B cell (primary cell): Measurements from ENCODE around the gene CST6. TPM values are rescaled to one million over a fixed set of nuclear protein-coding genes. Genes with fewer than 3 reads are reported as not detected.

Source experiments
- ATAC-seq: fragments of 200-7000 bp; cut with Tn5 transposase; one replicate; pipeline ENCODE4 v1.10.0; 2021; ENCODE audit warnings: low read depth, mild to moderate bottlenecking, moderate number of reproducible peaks, moderate library complexity
- CTCF ChIA-PET: fragments of 350-600 bp; sonication (Branson Sonifier 250); formaldehyde crosslinking; loops from one replicate; lab custom pipeline; 2021; ENCODE audit warnings: antibody characterized with exemption, inconsistent platforms; lab: Charles Lee
- POLR2A ChIA-PET: fragments of 350-600 bp; sonication (Branson Sonifier 250); formaldehyde crosslinking; loops from one replicate; lab custom pipeline; 2021; ENCODE audit warnings: antibody characterized with exemption; lab: Charles Lee
- DNase-seq: peaks from one replicate; pipeline ENCODE4 v3.0.0; 2013
- H2AFZ ChIP-seq: 2 replicates; pipeline ENCODE4 v1.6.1; 2012; ENCODE audit warnings: mild to moderate bottlenecking, low read depth, low read length; ENCODE audit not compliant: insufficient read depth, poor library complexity, severe bottlenecking
- H3K27ac ChIP-seq, 2 donors: 1 replicate in 1 of 2; 2 replicates in 1 of 2; pipeline ENCODE4 v1.5.1; 2012 to 2013; ENCODE audit warnings: low read length in 2 of 2, mild to moderate bottlenecking in 2 of 2, moderate library complexity in 1 of 2
- H3K27me3 ChIP-seq, 4 experiments: fragments of 200-600 bp in 1 of 4; sonication (generic) in 1 of 4; replicated peaks in 1 of 4; 1 replicate in 2 of 4; 2 replicates in 2 of 4; pipeline versions ENCODE4 v1.6.1 to v1.7.0; 2013 to 2016; ENCODE audit warnings: low read length in 3 of 4, mild to moderate bottlenecking in 2 of 4, mixed read lengths in 1 of 4, moderate library complexity in 1 of 4; ENCODE audit not compliant: insufficient read depth in 4 of 4, control insufficient read depth in 3 of 4; ENCODE audit errors: control extremely low read depth in 1 of 4
- H3K36me3 ChIP-seq, 2 experiments: replicated peaks in 1 of 2; 1 replicate in 1 of 2; 2 replicates in 1 of 2; pipeline versions ENCODE4 v1.6.1 to v1.7.1; 2013; ENCODE audit warnings: low read length in 1 of 2; ENCODE audit not compliant: insufficient read depth in 2 of 2, control insufficient read depth in 1 of 2; ENCODE audit errors: control extremely low read depth in 1 of 2, extremely low read depth in 1 of 2
- H3K4me1 ChIP-seq, 2 donors: fragments of 200-600 bp in 1 of 2; sonication (generic) in 1 of 2; 1 replicate in 1 of 2; 2 replicates in 1 of 2; pipeline versions ENCODE4 v1.5.1 to v1.6.1; 2013 to 2017; ENCODE audit warnings: low read length in 2 of 2; ENCODE audit not compliant: control insufficient read depth in 2 of 2, insufficient read depth in 2 of 2
- H3K4me2 ChIP-seq: replicated peaks from 2 replicates; pipeline ENCODE3; 2012; ENCODE audit warnings: mild to moderate bottlenecking, low read depth, low read length; ENCODE audit not compliant: poor library complexity, severe bottlenecking
- H3K4me3 ChIP-seq, 5 experiments: fragments of 200-600 bp in 1 of 5; sonication (generic) in 1 of 5; 1 replicate in 3 of 5; 2 replicates in 2 of 5; pipeline versions ENCODE4 v1.5.1 to v1.7.0; 2011 to 2016; ENCODE audit warnings: low read length in 4 of 5, mild to moderate bottlenecking in 4 of 5, low read depth in 2 of 5, control low read depth in 1 of 5, moderate library complexity in 1 of 5; ENCODE audit not compliant: insufficient read depth in 1 of 5; ENCODE audit errors: control extremely low read depth in 1 of 5, extremely low read depth in 1 of 5
- H3K79me2 ChIP-seq: fragments of 200-600 bp; sonication (generic); one replicate; pipeline ENCODE4 v1.6.0; 2016; ENCODE audit warnings: low read length; ENCODE audit not compliant: control insufficient read depth, insufficient read depth
- H3K9ac ChIP-seq: fragments of 200-600 bp; sonication (generic); 2 replicates; pipeline ENCODE4 v1.6.1; 2017; ENCODE audit warnings: mild to moderate bottlenecking, low read length, moderate library complexity
- H3K9me3 ChIP-seq, 3 donors: one replicate each; pipeline versions ENCODE4 v1.6.1 to v1.7.1; 2013; ENCODE audit warnings: low read length in 2 of 3; ENCODE audit not compliant: control insufficient read depth in 2 of 3, insufficient read depth in 1 of 3; ENCODE audit errors: control extremely low read depth in 1 of 3
- H4K20me1 ChIP-seq: 2 replicates; pipeline ENCODE4 v1.6.0; 2012; ENCODE audit warnings: mild to moderate bottlenecking, low read length; ENCODE audit not compliant: insufficient read depth, control insufficient read depth, poor library complexity, severe bottlenecking
- H3K27ac Mint-ChIP-seq: one replicate; pipeline ENCODE4 v1.8.0; 2021; ENCODE audit warnings: mixed read lengths
- H3K27me3 Mint-ChIP-seq: one replicate; pipeline ENCODE4 v1.8.0; 2021; ENCODE audit warnings: mixed read lengths
- H3K4me1 Mint-ChIP-seq: one replicate; pipeline ENCODE4 v1.8.0; 2021; ENCODE audit warnings: mixed read lengths
- H3K4me3 Mint-ChIP-seq: one replicate; pipeline ENCODE4 v1.8.0; 2021; ENCODE audit warnings: mixed read lengths
- H3K9me3 Mint-ChIP-seq: one replicate; pipeline ENCODE4 v1.8.0; 2022; ENCODE audit warnings: mixed read lengths; ENCODE audit not compliant: insufficient read depth
- EZH2 ChIP-seq: IDR thresholded peaks from 2 replicates; pipeline ENCODE4 v1.6.1; 2012; ENCODE audit warnings: borderline replicate concordance, low read depth, mild to moderate bottlenecking, moderate library complexity, low read length; ENCODE audit not compliant: insufficient read depth, poor library complexity, severe bottlenecking
- WGBS: methylation state at CpG from one replicate; pipeline ENCODE4 v1.1.5; 2013; ENCODE audit warnings: missing lambda C conversion rate; ENCODE audit not compliant: insufficient coverage; 5-methylcytosine and 5-hydroxymethylcytosine counted together
- intact Hi-C: fragments of 100-400 bp; cut with micrococcal nuclease; formaldehyde crosslinking; loops from one replicate; pipeline ENCODE4 v1.10.0; 2022
- polyA plus RNA-seq: library from polyadenylated mRNA; depleted of rRNA; stranded (reverse); fragments of >200 nt; gene quantifications from 2 replicates; pipeline ENCODE4 v1.2.3, GENCODE V29; 2012
- total RNA-seq, 2 donors: library from RNA; stranded (reverse); fragments of 120-200 nt in 1 of 2; gene quantifications; 1 replicate in 1 of 2; 2 replicates in 1 of 2; pipeline versions ENCODE4 v1.2.3 to v1.2.4, GENCODE V29; 2013 to 2022
- TF ChIP-seq, protein P1 (sequence below): fragments of 200-600 bp; IDR thresholded peaks from one replicate; pipeline ENCODE4 v1.8.0; 2022; ENCODE audit warnings: antibody characterized with exemption, mild to moderate bottlenecking

Gene CST6
- total and polyA plus RNA-seq, 2 donors (not counting 1 experiment from before 2014, with no cell fraction given) = not detected

DNA sequence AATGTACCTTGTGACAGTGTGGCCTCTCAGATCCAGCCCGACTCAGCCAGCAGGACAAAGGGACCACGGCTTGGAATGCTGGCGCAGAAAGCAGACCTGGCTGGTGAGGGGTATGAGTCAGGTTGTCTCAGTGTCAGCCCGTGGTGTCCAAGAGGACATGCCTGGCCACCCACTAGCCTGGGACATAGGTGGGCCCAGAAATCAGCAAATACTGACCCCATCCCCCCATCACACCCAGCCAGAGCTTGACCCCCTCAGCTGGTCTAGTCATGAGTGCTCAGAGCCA lies 5.0 kb upstream of the CST6 start:
- Histone ChIP-seq H3K4me1 (peaks cover 13% of the 10 kb centered on the region in 2 donors), H3K79me2 (peaks cover 22% of the 10 kb centered on the region), H3K4me2 (no peak overlapping the region), H3K27ac (no peak overlapping the region), H3K27me3 (peaks cover 0 to 7% (median 6%) of the 10 kb centered on the region in 4 experiments), H4K20me1 (peaks cover 28% of the 10 kb centered on the region), H3K36me3 (peaks cover 0 to 23% of the 10 kb centered on the region in 2 experiments), H3K9ac (no peak overlapping the region), H2AFZ (no peak overlapping the region), H3K4me3 (no peak overlapping the region), H3K9me3 (peaks cover 0 to 3% (median 0%) of the 10 kb centered on the region in 3 donors)
- peaks cover 21% of the 10 kb centered on the region for H3K4me1 Mint-ChIP-seq
- 100% methylated on average over 3 of the region's 4 CpGs for WGBS
- intact Hi-C loops = no loop called here
- ChIA-PET CTCF (interaction anchor here (1.6 kb wide), 1 partner anchor 38 kb away, joined by 4 read pairs; no protein-coding TSS in a partner anchor), POLR2A (no interaction called here)
- TF ChIP-seq EZH2 = no peak
- TF ChIP-seq, protein P1, sequence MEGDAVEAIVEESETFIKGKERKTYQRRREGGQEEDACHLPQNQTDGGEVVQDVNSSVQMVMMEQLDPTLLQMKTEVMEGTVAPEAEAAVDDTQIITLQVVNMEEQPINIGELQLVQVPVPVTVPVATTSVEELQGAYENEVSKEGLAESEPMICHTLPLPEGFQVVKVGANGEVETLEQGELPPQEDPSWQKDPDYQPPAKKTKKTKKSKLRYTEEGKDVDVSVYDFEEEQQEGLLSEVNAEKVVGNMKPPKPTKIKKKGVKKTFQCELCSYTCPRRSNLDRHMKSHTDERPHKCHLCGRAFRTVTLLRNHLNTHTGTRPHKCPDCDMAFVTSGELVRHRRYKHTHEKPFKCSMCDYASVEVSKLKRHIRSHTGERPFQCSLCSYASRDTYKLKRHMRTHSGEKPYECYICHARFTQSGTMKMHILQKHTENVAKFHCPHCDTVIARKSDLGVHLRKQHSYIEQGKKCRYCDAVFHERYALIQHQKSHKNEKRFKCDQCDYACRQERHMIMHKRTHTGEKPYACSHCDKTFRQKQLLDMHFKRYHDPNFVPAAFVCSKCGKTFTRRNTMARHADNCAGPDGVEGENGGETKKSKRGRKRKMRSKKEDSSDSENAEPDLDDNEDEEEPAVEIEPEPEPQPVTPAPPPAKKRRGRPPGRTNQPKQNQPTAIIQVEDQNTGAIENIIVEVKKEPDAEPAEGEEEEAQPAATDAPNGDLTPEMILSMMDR = no peak
- H3K27me3 Mint-ChIP-seq = peaks cover 6% of the 10 kb centered on the region
- DNase-seq (peak; percentile 24), ATAC-seq (no peak)
- H3K27ac Mint-ChIP-seq = no peak overlapping the region
- H3K4me3 Mint-ChIP-seq = no peak overlapping the region
- H3K9me3 Mint-ChIP-seq = no peaks in the 10 kb centered on the region

DNA sequence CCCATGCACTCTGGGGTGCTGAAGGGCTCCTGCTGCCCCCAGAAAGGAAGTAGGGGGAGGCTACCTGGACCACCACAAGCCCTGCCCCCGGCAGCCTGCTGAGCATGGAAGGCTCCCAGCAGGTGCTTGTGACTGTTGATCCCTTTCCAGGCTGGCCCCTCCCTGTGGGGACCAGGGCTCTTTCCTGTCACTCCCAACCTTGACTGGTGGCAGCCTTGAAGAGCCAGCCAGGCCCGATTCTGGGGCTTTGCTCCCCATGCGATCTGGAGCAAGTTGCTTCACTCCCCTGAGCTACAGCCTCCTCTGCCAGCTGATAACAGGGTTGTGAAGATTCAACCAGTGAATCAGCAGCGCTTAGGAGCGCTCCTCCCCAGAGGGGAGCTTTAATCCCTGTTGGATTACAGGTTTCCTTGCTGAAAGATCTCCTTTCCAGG lies 4.6 kb upstream of the CST6 start:
- Histone ChIP-seq H3K4me1 (peaks cover 17% of the 10 kb centered on the region in 2 donors), H2AFZ (no peak overlapping the region), H3K9ac (no peak overlapping the region), H3K9me3 (peaks cover 0 to 3% (median 0%) of the 10 kb centered on the region in 3 donors), H3K79me2 (peaks cover 22% of the 10 kb centered on the region), H3K27ac (no peak overlapping the region), H3K4me3 (no peak overlapping the region), H4K20me1 (peaks cover 28% of the 10 kb centered on the region), H3K27me3 (peaks cover 0 to 11% (median 7%) of the 10 kb centered on the region in 4 experiments), H3K36me3 (peaks cover 0 to 23% of the 10 kb centered on the region in 2 experiments), H3K4me2 (no peak overlapping the region)
- 87% methylated on average over 5 of the region's 5 CpGs for WGBS
- no peak overlapping the region for H3K4me3 Mint-ChIP-seq
- peaks cover 17% of the 10 kb centered on the region for H3K4me1 Mint-ChIP-seq
- no peak overlapping the region for H3K27ac Mint-ChIP-seq
- no peak for ATAC-seq
- CTCF ChIA-PET = interaction anchor here (1.6 kb wide), 1 partner anchor 38 kb away, joined by 4 read pairs; no protein-coding TSS in a partner anchor
- POLR2A ChIA-PET = no interaction called here
- no peak for DNase-seq
- H3K27me3 Mint-ChIP-seq = peaks cover 6% of the 10 kb centered on the region
- TF ChIP-seq, protein P1 = no peak
- TF ChIP-seq EZH2 = no peak
- H3K9me3 Mint-ChIP-seq = no peaks in the 10 kb centered on the region
- intact Hi-C loops = no loop called here
